ENCODE measurements around the gene EME2.

Gene EME2

GRCh38 chr16:1754204-1754603, 18.4 kb upstream of the EME2 start:
- H3K36me3 Mint-ChIP-seq = peaks cover 10% of the 10 kb centered on the region
- no peak for DNase-seq
- no peak overlapping the region for H3K4me3 Mint-ChIP-seq
- peaks cover 25% of the 10 kb centered on the region for H3K4me1 Mint-ChIP-seq
- CTCF ChIA-PET = no interaction called here
- no peaks in the 10 kb centered on the region for H3K27me3 Mint-ChIP-seq
- peak overlapping the region; percentile 4 for H3K27ac Mint-ChIP-seq
- no peaks in the 10 kb centered on the region for H3K9me3 Mint-ChIP-seq

- peaks cover 25% of the 10 kb centered on the region for H3K4me1 Mint-ChIP-seq
- no peaks in the 10 kb centered on the region for H3K27me3 Mint-ChIP-seq
- DNase-seq = no peak
- CTCF ChIA-PET = no interaction called here
- peaks cover 12% of the 10 kb centered on the region for H3K36me3 Mint-ChIP-seq
- peak overlapping the region; percentile 80 for H3K27ac Mint-ChIP-seq
- no peaks in the 10 kb centered on the region for H3K9me3 Mint-ChIP-seq
- H3K4me3 Mint-ChIP-seq = no peak overlapping the region
Measured at GRCh38 chr16:1757714-1758461, 14.7 kb upstream of the EME2 start.

GRCh38 chr16:1758923-1759322, 13.7 kb upstream of the EME2 start:
- no peak overlapping the region for H3K27ac Mint-ChIP-seq
- no peak overlapping the region for H3K4me3 Mint-ChIP-seq
- CTCF ChIA-PET = no interaction called here

GRCh38 chr16:1759511-1759910, 13.1 kb upstream of the EME2 start:
- H3K4me1 Mint-ChIP-seq = peaks cover 25% of the 10 kb centered on the region
- H3K36me3 Mint-ChIP-seq = peaks cover 12% of the 10 kb centered on the region
- CTCF ChIA-PET = no interaction called here
- DNase-seq = no peak
- no peaks in the 10 kb centered on the region for H3K9me3 Mint-ChIP-seq
- H3K27me3 Mint-ChIP-seq = no peaks in the 10 kb centered on the region
- H3K4me3 Mint-ChIP-seq = no peak overlapping the region
- no peak overlapping the region for H3K27ac Mint-ChIP-seq

More at GRCh38 chr16:1758923-1759322, 13.7 kb upstream of the EME2 start:
- H3K36me3 Mint-ChIP-seq = peaks cover 12% of the 10 kb centered on the region
- H3K9me3 Mint-ChIP-seq = no peaks in the 10 kb centered on the region
- DNase-seq = no peak
- H3K4me1 Mint-ChIP-seq = peaks cover 25% of the 10 kb centered on the region
- no peaks in the 10 kb centered on the region for H3K27me3 Mint-ChIP-seq

DNA sequence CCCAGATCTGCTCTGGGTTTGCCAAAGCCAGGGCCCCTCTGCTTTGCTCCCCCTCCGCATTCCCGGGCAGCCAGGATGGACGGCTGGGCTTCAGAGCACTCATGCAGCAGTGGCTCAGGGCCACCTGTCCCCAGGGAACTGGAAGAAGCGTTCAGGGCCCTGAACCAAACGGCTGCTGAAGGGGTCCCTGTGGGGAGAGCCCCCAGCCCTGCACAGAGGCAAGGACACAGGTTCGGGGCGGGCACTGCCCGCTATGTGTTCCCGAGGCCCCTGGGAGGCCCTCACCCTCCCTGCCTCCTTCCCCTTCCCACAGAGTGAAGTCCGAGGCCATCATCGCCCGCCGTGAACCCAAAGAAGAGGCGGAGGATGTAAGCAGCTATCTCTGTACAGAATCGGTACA, 11.7 kb upstream of the EME2 start:
- Mint-ChIP-seq H3K9me3 (no peaks in the 10 kb centered on the region), H3K4me3 (no peak overlapping the region), H3K27ac (no peak overlapping the region), H3K27me3 (no peaks in the 10 kb centered on the region), H3K4me1 (peaks cover 21% of the 10 kb centered on the region), H3K36me3 (peaks cover 9% of the 10 kb centered on the region)
- no peak for DNase-seq
- CTCF ChIA-PET = no interaction called here

- no peaks in the 10 kb centered on the region for H3K9me3 Mint-ChIP-seq
- peaks cover 18% of the 10 kb centered on the region for H3K4me1 Mint-ChIP-seq
- CTCF ChIA-PET = no interaction called here
- no peak overlapping the region for H3K27ac Mint-ChIP-seq
- DNase-seq = no peak
- no peak overlapping the region for H3K4me3 Mint-ChIP-seq
- H3K36me3 Mint-ChIP-seq = peaks cover 9% of the 10 kb centered on the region
- no peaks in the 10 kb centered on the region for H3K27me3 Mint-ChIP-seq
Measured at GRCh38 chr16:1761751-1762150, 10.9 kb upstream of the EME2 start.

- CTCF ChIA-PET = no interaction called here
Measured at GRCh38 chr16:1762196-1762878, 10.3 kb upstream of the EME2 start.

DNA sequence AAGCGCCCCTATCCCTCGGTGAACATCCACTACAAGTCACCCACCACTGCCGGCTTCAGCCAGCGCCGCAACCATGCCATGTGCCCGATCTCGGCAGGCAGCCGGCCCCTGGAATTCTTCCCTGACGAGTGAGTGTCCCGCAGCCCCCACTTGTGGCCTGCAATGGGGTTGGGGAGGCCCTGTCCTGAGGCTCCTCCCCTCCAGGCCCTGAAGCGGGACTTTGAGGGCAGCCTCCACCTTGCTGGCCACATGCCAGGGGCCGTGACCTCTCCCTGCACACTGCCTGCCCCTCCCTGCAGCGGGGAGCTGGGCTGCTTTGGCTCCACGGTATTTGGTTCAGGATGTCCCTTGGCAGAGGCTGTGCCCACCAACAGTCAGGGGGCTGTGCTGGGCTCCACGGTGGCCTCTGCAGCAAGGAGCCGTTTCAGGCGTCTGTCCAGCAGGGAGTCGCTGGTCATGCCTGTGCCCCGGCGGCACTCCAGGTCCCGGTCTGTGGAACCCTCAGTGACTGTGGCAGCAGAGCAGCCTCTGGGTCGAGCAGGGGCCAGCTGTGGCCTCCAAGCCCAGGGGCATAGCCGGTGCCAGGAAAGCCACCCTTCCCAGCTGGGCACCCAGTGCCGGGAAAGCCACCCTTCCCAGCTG, 9.6 kb upstream of the EME2 start:
- Mint-ChIP-seq H3K4me1 (peaks cover 5% of the 10 kb centered on the region), H3K36me3 (peaks cover 13% of the 10 kb centered on the region), H3K4me3 (no peak overlapping the region), H3K27ac (no peak overlapping the region), H3K27me3 (no peaks in the 10 kb centered on the region), H3K9me3 (no peaks in the 10 kb centered on the region)
- CTCF ChIA-PET = no interaction called here
- no peak for DNase-seq

More at GRCh38 chr16:1762196-1762878, 10.3 kb upstream of the EME2 start:
- no peak overlapping the region for H3K27ac Mint-ChIP-seq
- peaks cover 11% of the 10 kb centered on the region for H3K36me3 Mint-ChIP-seq
- DNase-seq = no peak
- H3K9me3 Mint-ChIP-seq = no peaks in the 10 kb centered on the region
- no peak overlapping the region for H3K4me3 Mint-ChIP-seq
- no peaks in the 10 kb centered on the region for H3K27me3 Mint-ChIP-seq
- peaks cover 12% of the 10 kb centered on the region for H3K4me1 Mint-ChIP-seq

GRCh38 chr16:1763521-1764511, 8.8 kb upstream of the EME2 start:
- CTCF ChIA-PET = no interaction called here
- Mint-ChIP-seq H3K36me3 (peaks cover 15% of the 10 kb centered on the region), H3K27ac (no peak overlapping the region), H3K27me3 (no peaks in the 10 kb centered on the region), H3K9me3 (no peaks in the 10 kb centered on the region), H3K4me1 (peaks cover 1% of the 10 kb centered on the region), H3K4me3 (no peak overlapping the region)
- DNase-seq = no peak

- peaks cover 15% of the 10 kb centered on the region for H3K36me3 Mint-ChIP-seq
- H3K27me3 Mint-ChIP-seq = no peaks in the 10 kb centered on the region
- DNase-seq = no peak
- no peak overlapping the region for H3K27ac Mint-ChIP-seq
- H3K4me1 Mint-ChIP-seq = peaks cover under 1% of the 10 kb centered on the region
- CTCF ChIA-PET = no interaction called here
- no peak overlapping the region for H3K4me3 Mint-ChIP-seq
- no peaks in the 10 kb centered on the region for H3K9me3 Mint-ChIP-seq
Measured at GRCh38 chr16:1764971-1765370, 7.6 kb upstream of the EME2 start.

GRCh38 chr16:1765826-1766225, 6.8 kb upstream of the EME2 start:
- Mint-ChIP-seq H3K4me3 (no peak overlapping the region), H3K27me3 (no peaks in the 10 kb centered on the region), H3K36me3 (peaks cover 12% of the 10 kb centered on the region), H3K9me3 (no peaks in the 10 kb centered on the region), H3K4me1 (peaks cover 5% of the 10 kb centered on the region), H3K27ac (no peak overlapping the region)
- no peak for DNase-seq
- CTCF ChIA-PET = no interaction called here

DNA sequence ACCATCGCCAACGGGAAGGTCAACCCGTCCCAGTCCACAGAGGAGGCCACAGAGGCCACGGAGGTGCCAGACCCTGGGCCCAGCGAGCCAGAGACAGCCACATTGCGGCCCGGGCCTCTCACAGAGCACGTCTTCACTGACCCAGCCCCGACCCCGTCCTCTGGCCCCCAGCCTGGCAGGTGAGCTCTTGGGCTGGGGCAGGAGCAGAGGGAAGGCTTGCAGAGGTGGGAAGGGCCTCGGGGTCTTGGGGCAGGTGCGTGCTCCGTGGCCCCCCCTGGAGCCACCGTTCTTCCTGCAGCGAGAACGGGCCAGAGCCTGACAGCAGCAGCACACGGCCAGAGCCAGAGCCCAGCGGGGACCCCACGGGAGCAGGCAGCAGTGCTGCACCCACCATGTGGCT, 6.4 kb upstream of the EME2 start:
- no peak for DNase-seq
- CTCF ChIA-PET = no interaction called here
- Mint-ChIP-seq H3K4me3 (no peak overlapping the region), H3K36me3 (peaks cover 10% of the 10 kb centered on the region), H3K27me3 (no peaks in the 10 kb centered on the region), H3K4me1 (peaks cover 5% of the 10 kb centered on the region), H3K27ac (no peak overlapping the region), H3K9me3 (no peaks in the 10 kb centered on the region)

- DNase-seq = no peak
- Mint-ChIP-seq H3K4me3 (no peak overlapping the region), H3K9me3 (no peaks in the 10 kb centered on the region), H3K36me3 (peaks cover 8% of the 10 kb centered on the region), H3K27ac (no peak overlapping the region), H3K4me1 (peaks cover 6% of the 10 kb centered on the region), H3K27me3 (no peaks in the 10 kb centered on the region)
- CTCF ChIA-PET = no interaction called here
Measured at GRCh38 chr16:1766701-1767100, 5.9 kb upstream of the EME2 start.
